Measurements from ENCODE around the gene PCK2. TPM values are rescaled to one million over a fixed set of nuclear protein-coding genes. Genes with fewer than 3 reads are reported as not detected.
A peak's percentile ranks its signal among the peaks of the same experiment; 100 is the strongest.

PCK2 gene
- total and polyA plus RNA-seq, 2 of the 8 experiments (the other 6 are each of a cell fraction or from before 2014, with no cell fraction given): 81.9 to 115 TPM

GRCh38 chr14:24141097-24141880 is 47.2 kb downstream of the PCK2 start, which contains the start of gene EMC9:
EMC9 (minus strand) TSS chr14:24141591; CDS start chr14:24141304, 287 bp downstream.
- H3K23ac ChIP-seq (ENCODE audit: insufficient read length): no peak within 1 kb of the TSS
- H2AK5ac ChIP-seq (ENCODE audit: low read depth, low read length): peak within 1 kb of the TSS; percentile 68; the same call in 1 of the 2 replicates
- 1% methylated on average over 44 of the region's 65 CpGs; no CpG with 5 or more reads in 1 of the 2 experiments for WGBS, 2 experiments (ENCODE audit: extremely low coverage in 1 of 2, insufficient coverage in 1 of 2, insufficient read length in 1 of 2, insufficient replicate concordance in 2 of 2, low coverage in 1 of 2, low lambda C conversion rate in 2 of 2, missing lambda C conversion rate in 1 of 2)
- H3K4me3 ChIP-seq (ENCODE audit: extremely low read depth in 1 of 4, insufficient read depth in 2 of 4, low read depth in 3 of 4, low read length in 4 of 4): peak within 1 kb of the TSS; percentile 79 to 99 (median 94)
- peak within 1 kb of the TSS; percentile 89 for H2BK15ac ChIP-seq (ENCODE audit: low read length)
- DNase-seq (ENCODE audit: low read depth in 1 of 2, low spot score in 2 of 2) (peak; percentile 98 to 100), FAIRE-seq (no peak)
- H4K91ac ChIP-seq (replicated peaks; ENCODE audit: insufficient read length, low read length): peak within 1 kb of the TSS; percentile 96
- peak within 1 kb of the TSS; percentile 88 for H3K56ac ChIP-seq (replicated peaks; ENCODE audit: insufficient read length, low read depth, low read length)
- peak within 1 kb of the TSS; percentile 94 for H4K5ac ChIP-seq (ENCODE audit: insufficient read length, low read depth, low read length)
- H4K20me1 ChIP-seq (replicated peaks in 1 of 2; ENCODE audit: control insufficient read depth in 1 of 2, insufficient read depth in 2 of 2, low read length in 2 of 2): peaks cover 0 to 1% of the 10 kb centered on the region in 2 experiments
- H3K79me1 ChIP-seq (ENCODE audit: low read depth, low read length): peaks cover 7% of the 10 kb centered on the region; the same call in 1 of the 2 replicates
- peak within 1 kb of the TSS; percentile 92 for H3K27ac ChIP-seq (ENCODE audit: low read depth, low read length)
- no peak within 1 kb of the TSS for H3K14ac ChIP-seq (ENCODE audit: insufficient read length)
- H3K27me3 ChIP-seq (replicated peaks in 1 of 4; ENCODE audit: control insufficient read depth in 3 of 4, extremely low read depth in 1 of 4, insufficient read depth in 3 of 4, low read length in 3 of 4): no peaks in the 10 kb centered on the region
- H4K8ac ChIP-seq (ENCODE audit: extremely low read depth, insufficient read depth, low read length): peak within 1 kb of the TSS; percentile 85
- ChIA-PET POLR2A (ENCODE audit: partially characterized antibody) (interaction anchor here (0.7 to 10.5 kb wide), 22 partner anchors 9 to 290 kb away, joined by 3 to 118 read pairs (median 4); partner anchors contain the start of genes CARMIL3, CHMP4A, DCAF11 and FITM1), CTCF (ENCODE audit: partially characterized antibody) (interaction anchor here (0.9 to 2.8 kb wide), 5 partner anchors 9 to 241 kb away, joined by 3 to 10 read pairs (median 3); partner anchors contain the start of genes DCAF11 and NRL)
- H3K79me2 ChIP-seq (ENCODE audit: control insufficient read depth in 1 of 2, insufficient read depth in 2 of 2, low read length in 2 of 2): peaks cover 0 to 20% of the 10 kb centered on the region in 2 experiments; a peak in 2 of 4 replicates
- peak within 1 kb of the TSS; percentile 91 for H2BK12ac ChIP-seq (ENCODE audit: low read depth, low read length)
- H3K9ac ChIP-seq (replicated peaks in 1 of 4; ENCODE audit: extremely low read depth in 1 of 4, low read depth in 3 of 4, low read length in 3 of 4): peak within 1 kb of the TSS; percentile 83 to 96 (median 92)
- H3K4me1 ChIP-seq (replicated peaks in 1 of 4; ENCODE audit: control insufficient read depth in 3 of 4, insufficient read depth in 4 of 4, low read length in 3 of 4): peaks cover 4 to 13% (median 7%) of the 10 kb centered on the region in 4 experiments; a peak in 6 of 7 replicates
- no peak within 1 kb of the TSS for H2BK20ac ChIP-seq (ENCODE audit: low read length)
- peak within 1 kb of the TSS; percentile 98 for H2BK5ac ChIP-seq (ENCODE audit: low read depth, low read length)
- no peak within 1 kb of the TSS for H2BK120ac ChIP-seq (replicated peaks; ENCODE audit: low read depth, low read length)
- peak within 1 kb of the TSS; percentile 76 for H3K4ac ChIP-seq (replicated peaks; ENCODE audit: insufficient read length, low read depth, low read length)
- peaks cover 8 to 33% (median 16%) of the 10 kb centered on the region in 4 experiments; a peak in 6 of 8 replicates for H3K36me3 ChIP-seq (ENCODE audit: control insufficient read depth in 2 of 4, insufficient read depth in 4 of 4, low read length in 3 of 4)
- H3K18ac ChIP-seq (ENCODE audit: extremely low read depth, low read length): peak within 1 kb of the TSS; percentile 97
- peak within 1 kb of the TSS; percentile 37; the same call in 1 of the 2 replicates for H2AFZ ChIP-seq (ENCODE audit: low read length)
- H3K23me2 ChIP-seq (ENCODE audit: low read depth, low read length): peaks cover 5% of the 10 kb centered on the region; the same call in 1 of the 2 replicates
- H3K4me2 ChIP-seq (ENCODE audit: insufficient read depth in 1 of 2, low read depth in 2 of 2, low read length in 2 of 2): peak within 1 kb of the TSS; percentile 53 to 90
- H3K9me3 ChIP-seq (ENCODE audit: insufficient read depth in 2 of 2, low read depth in 1 of 2, low read length in 1 of 2): no peaks in the 10 kb centered on the region
- no peak for TF ChIP-seq RNF2 (IDR thresholded peaks at IDR 0.05; ENCODE audit: borderline replicate concordance, low read depth, low read length, missing control alignments, poor library complexity, severe bottlenecking)
- TF ChIP-seq POU5F1 (IDR thresholded peaks at IDR 0.05; ENCODE audit: low read depth, low read length): no peak
- TF ChIP-seq USF2 (IDR thresholded peaks at IDR 0.05; ENCODE audit: low read length): peak; percentile 76
- TF ChIP-seq CHD2 (IDR thresholded peaks at IDR 0.05; ENCODE audit: low read length): peak; percentile 72
- TF ChIP-seq HDAC2 (IDR thresholded peaks at IDR 0.05; ENCODE audit: borderline replicate concordance in 1 of 2, low read depth in 2 of 2, low read length in 2 of 2): no peak; a peak in 1 of 4 replicates
- TF ChIP-seq TBP (IDR thresholded peaks at IDR 0.05; ENCODE audit: low read depth, low read length): peak; percentile 89
- peak; percentile 52; the same call in 1 of the 2 replicates for TF ChIP-seq SP2 (IDR thresholded peaks at IDR 0.05; ENCODE audit: low read length)
- TF ChIP-seq RXRA (IDR thresholded peaks at IDR 0.05; ENCODE audit: insufficient read depth, low read depth, low read length): no peak
- peak; percentile 50 for TF ChIP-seq KDM4A (IDR thresholded peaks at IDR 0.05; ENCODE audit: low read depth, low read length, severe bottlenecking)

All from H1 (cell line).